ENCODE measurements around the gene NOL7.

NOL7 gene

GRCh38 chr6:13591205-13591921, 23.8 kb upstream of the NOL7 start:
- no peak for TF ChIP-seq REST (IDR thresholded peaks at IDR 0.05; ENCODE audit: insufficient replicate concordance, low read depth)
- TF ChIP-seq POLR2AphosphoS5 (IDR thresholded peaks at IDR 0.05; ENCODE audit: low read depth), result no peak
- TF ChIP-seq SPI1 (IDR thresholded peaks at IDR 0.05; ENCODE audit: borderline replicate concordance, low read depth), result no peak
- TF ChIP-seq, protein P1, sequence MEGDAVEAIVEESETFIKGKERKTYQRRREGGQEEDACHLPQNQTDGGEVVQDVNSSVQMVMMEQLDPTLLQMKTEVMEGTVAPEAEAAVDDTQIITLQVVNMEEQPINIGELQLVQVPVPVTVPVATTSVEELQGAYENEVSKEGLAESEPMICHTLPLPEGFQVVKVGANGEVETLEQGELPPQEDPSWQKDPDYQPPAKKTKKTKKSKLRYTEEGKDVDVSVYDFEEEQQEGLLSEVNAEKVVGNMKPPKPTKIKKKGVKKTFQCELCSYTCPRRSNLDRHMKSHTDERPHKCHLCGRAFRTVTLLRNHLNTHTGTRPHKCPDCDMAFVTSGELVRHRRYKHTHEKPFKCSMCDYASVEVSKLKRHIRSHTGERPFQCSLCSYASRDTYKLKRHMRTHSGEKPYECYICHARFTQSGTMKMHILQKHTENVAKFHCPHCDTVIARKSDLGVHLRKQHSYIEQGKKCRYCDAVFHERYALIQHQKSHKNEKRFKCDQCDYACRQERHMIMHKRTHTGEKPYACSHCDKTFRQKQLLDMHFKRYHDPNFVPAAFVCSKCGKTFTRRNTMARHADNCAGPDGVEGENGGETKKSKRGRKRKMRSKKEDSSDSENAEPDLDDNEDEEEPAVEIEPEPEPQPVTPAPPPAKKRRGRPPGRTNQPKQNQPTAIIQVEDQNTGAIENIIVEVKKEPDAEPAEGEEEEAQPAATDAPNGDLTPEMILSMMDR (IDR thresholded peaks at IDR 0.05; ENCODE audit: insufficient read depth, low read length), result no peak
- TF ChIP-seq GABPA (IDR thresholded peaks at IDR 0.05; ENCODE audit: low read depth), result no peak
- DNase-seq (ENCODE audit: low read depth in 1 of 2, low spot score in 1 of 2), result no peak
- Histone ChIP-seq H3K27me3 (ENCODE audit: insufficient read depth, poor library complexity, severe bottlenecking) (no peaks in the 10 kb centered on the region), H3K27ac (replicated peaks) (no peak overlapping the region), H3K4me3 (replicated peaks; ENCODE audit: insufficient read depth, low read length) (no peak overlapping the region)

DNA sequence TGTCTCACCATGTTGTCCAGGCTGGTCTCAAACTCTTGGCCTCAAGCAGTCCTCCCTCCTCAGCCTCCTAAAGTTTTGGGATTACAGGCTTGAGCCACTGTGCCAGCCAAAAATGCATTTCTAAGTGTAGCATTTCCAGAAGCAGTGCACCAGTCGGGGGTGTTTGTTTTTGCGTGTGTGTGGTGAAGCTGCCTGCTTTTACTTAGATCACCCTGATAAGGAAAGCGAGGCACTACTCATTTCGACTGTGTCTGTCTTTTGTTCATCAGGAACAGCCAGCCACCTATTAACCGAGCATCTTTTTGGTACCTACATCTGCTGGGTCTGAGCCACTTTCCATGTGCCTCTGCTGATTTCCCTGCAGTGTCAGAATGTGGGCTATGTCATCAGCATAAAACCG, 22.0 kb upstream of the NOL7 start:
- Histone ChIP-seq H3K4me3 (replicated peaks; ENCODE audit: insufficient read depth, low read length) (no peak overlapping the region), H3K27ac (replicated peaks) (no peak overlapping the region), H3K27me3 (ENCODE audit: insufficient read depth, poor library complexity, severe bottlenecking) (no peaks in the 10 kb centered on the region)
- TF ChIP-seq REST (IDR thresholded peaks at IDR 0.05; ENCODE audit: insufficient replicate concordance, low read depth), result no peak
- no peak for TF ChIP-seq POLR2AphosphoS5 (IDR thresholded peaks at IDR 0.05; ENCODE audit: low read depth)
- no peak for TF ChIP-seq SPI1 (IDR thresholded peaks at IDR 0.05; ENCODE audit: borderline replicate concordance, low read depth)
- TF ChIP-seq, protein P1 (IDR thresholded peaks at IDR 0.05; ENCODE audit: insufficient read depth, low read length), result no peak
- DNase-seq (ENCODE audit: low read depth in 1 of 2, low spot score in 1 of 2), result no peak

GRCh38 chr6:13593720-13594119, 21.4 kb upstream of the NOL7 start:
- no peaks in the 10 kb centered on the region for H3K27me3 ChIP-seq (ENCODE audit: insufficient read depth, poor library complexity, severe bottlenecking)
- no peak for TF ChIP-seq GABPA (IDR thresholded peaks at IDR 0.05; ENCODE audit: low read depth)
- TF ChIP-seq SPI1 (IDR thresholded peaks at IDR 0.05; ENCODE audit: borderline replicate concordance, low read depth), result no peak
- TF ChIP-seq REST (IDR thresholded peaks at IDR 0.05; ENCODE audit: insufficient replicate concordance, low read depth), result no peak
- TF ChIP-seq, protein P1 (IDR thresholded peaks at IDR 0.05; ENCODE audit: insufficient read depth, low read length), result no peak
- TF ChIP-seq POLR2AphosphoS5 (IDR thresholded peaks at IDR 0.05; ENCODE audit: low read depth), result no peak
- no peak overlapping the region for H3K27ac ChIP-seq (replicated peaks)
- no peak overlapping the region for H3K4me3 ChIP-seq (replicated peaks; ENCODE audit: insufficient read depth, low read length)
- DNase-seq (ENCODE audit: low read depth in 1 of 2, low spot score in 1 of 2), result no peak

All from HL-60 (cell line).